Stimulated activated CD4-positive, alpha-beta T cell treated with anti-CD3 and anti-CD28 coated beads, Interleukin-15, amount 100 ng/mL, for 1 hour (primary cell): ENCODE data around the gene COLEC11.

Experiments used
- DNase-seq, 2 donors: peaks; one replicate each; pipeline ENCODE4 v3.0.0-alpha.2; 2020; ENCODE audit warnings: low read depth in 1 of 2, low spot score in 1 of 2

Gene COLEC11

GRCh38 chr2:3670376-3670775, 75.5 kb downstream of the COLEC11 start:
- no peak for DNase-seq

- DNase-seq: no peak
Observed at GRCh38 chr2:3670941-3671340, 76.0 kb downstream of the COLEC11 start.

- no peak for DNase-seq
Observed at GRCh38 chr2:3672861-3673678, 78.2 kb downstream of the COLEC11 start.

GRCh38 chr2:3674066-3674845, 79.3 kb downstream of the COLEC11 start:
- no peak for DNase-seq

- DNase-seq: no peak
Observed at GRCh38 chr2:3675687-3676086, 80.8 kb downstream of the COLEC11 start.

- DNase-seq: no peak
Observed at GRCh38 chr2:3677436-3677835, 82.5 kb downstream of the COLEC11 start.

GRCh38 chr2:3678212-3678611, 83.3 kb downstream of the COLEC11 start:
- no peak for DNase-seq

GRCh38 chr2:3679180-3679579, 84.3 kb downstream of the COLEC11 start:
- no peak for DNase-seq

- DNase-seq: no peak
Observed at GRCh38 chr2:3679616-3680393, 84.9 kb downstream of the COLEC11 start.

GRCh38 chr2:3680548-3681345, 85.8 kb downstream of the COLEC11 start:
- DNase-seq: no peak

GRCh38 chr2:3681625-3682024, 86.7 kb downstream of the COLEC11 start:
- no peak for DNase-seq

GRCh38 chr2:3682811-3683210, 87.9 kb downstream of the COLEC11 start:
- DNase-seq: no peak

- DNase-seq: no peak
Observed at GRCh38 chr2:3683748-3684454, 89.0 kb downstream of the COLEC11 start.

GRCh38 chr2:3689998-3690748, 95.3 kb downstream of the COLEC11 start:
- DNase-seq: no peak

GRCh38 chr2:3692375-3692774, 97.5 kb downstream of the COLEC11 start:
- no peak for DNase-seq
